Activated CD4-positive, CD25-positive, alpha-beta regulatory T cell treated with anti-CD3 and anti-CD28 coated beads, Interleukin-2, amount 50 U/mL, for 24 hours (primary cell): ENCODE data around the gene UBE2V1.

Experiments used
- ATAC-seq, 2 donors: fragments of 150-1000 bp; cut with Tn5 transposase; one replicate each; pipeline ENCODE4 v1.10.0; 2021; ENCODE audit warnings: mild to moderate bottlenecking in 1 of 2, moderate library complexity in 1 of 2

The UBE2V1 gene

DNA sequence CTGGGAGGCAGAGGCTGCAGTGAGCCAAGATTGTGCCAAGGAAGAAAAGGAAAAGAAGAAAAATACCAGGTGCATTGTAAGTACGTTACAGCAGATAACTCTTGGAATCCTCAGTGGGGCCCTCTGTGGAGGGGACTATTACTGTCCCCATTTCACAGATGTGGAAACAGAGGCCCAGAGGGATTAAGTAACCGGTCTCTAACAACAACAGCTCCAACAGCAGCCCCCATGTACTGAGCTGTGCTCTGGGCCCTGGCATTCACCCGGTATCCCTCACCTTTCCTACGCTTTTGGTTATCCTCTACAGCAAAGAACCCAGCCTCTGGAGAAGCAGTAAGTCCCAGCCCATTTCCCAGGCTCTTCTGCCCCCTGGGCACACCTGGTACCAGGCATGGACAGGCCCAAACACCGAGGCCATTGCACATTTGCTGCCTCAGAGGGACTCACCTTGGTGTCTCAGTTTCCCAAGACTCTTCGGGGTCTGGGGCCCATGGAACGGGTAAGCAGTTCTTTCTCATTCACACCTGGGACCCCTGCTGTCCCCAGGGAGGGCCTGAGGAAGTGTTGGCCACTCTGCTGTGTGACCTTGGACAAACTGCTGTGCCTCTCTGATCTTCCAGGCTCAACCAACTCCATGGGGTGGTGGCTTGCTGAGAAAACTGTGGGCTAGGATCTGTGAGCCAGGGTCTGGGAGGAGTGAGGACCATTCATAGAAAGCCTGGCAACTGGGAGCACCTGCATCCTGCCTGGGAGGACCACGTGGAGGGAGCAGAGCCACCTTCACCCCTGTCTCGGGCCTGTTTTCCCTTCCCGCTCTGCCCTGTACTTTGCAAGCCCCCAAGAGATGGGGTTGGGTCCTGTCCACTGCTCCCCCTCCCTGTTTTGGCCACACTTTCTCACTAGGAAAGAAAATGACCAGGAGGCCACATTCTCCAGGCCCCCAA, 70.3 kb downstream of the UBE2V1 start:
- ATAC-seq, result no peak

DNA sequence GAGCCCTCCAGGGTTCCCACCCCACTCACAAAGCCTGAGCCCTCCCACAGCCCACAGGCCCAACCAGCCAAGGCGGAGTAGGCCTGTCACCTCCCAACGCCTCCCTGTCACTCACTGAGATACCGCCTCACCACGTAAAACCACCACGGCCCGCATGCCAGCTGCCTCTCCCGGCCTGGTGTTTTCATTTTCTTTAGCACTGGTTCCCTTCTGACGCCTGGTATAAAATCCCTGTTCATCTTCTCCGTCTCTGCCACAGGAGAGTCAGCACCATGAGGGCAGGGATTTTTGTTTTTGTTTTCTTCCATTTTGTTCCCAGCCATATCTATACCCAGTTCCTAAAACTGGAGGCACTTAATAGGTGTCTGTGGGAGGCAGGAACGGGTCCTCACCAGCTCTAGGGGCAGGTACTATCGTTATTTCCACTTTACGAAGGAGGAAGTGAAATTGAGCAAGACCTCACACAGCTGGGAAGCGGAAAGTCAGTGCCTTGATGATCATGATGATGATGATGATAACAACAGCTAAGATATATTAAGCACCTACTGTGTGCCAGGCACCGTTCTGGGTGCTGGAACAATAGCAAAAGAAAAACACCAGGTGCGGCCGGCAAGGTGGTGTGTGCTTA, 71.6 kb downstream of the UBE2V1 start:
- no peak for ATAC-seq

DNA sequence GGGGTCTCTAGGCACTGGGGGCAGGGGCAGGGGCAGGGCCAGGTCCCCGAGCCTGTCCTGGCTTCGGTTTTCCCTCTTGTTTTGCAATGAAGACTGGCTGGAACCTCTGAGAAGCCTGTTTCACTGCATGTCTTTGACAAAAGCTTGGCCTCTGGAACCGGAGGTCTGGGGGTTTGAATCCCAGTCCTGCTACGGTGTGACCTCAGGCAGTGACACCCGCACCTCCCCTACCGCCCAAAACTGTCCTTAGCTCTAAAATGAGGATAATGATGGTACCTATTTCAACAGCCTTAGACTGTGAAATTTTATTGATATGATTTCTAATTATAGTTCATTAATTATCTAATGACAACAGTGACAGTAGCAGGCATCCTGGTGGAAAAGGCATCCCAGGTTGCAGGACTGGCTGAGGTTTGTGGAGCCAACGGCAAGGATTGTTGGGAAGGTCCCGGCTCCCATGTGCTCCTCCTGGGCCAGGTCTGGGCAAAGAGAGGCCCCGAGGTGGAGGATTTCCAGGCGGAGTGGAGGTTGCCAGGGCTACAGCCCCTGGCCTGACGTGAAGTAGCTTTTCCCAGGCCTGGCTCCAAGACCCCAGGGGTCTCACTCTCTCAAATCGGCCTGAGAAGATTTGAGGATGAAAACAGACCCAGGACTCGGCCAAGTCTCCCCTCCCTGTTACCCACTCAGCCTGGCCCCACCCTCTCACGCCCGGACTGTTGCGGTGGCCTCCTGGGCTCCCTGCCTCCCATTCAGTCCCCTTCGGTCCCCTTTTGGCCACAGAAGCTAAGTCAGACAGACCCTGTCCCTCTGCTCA, 72.3 kb downstream of the UBE2V1 start:
- no peak for ATAC-seq

DNA sequence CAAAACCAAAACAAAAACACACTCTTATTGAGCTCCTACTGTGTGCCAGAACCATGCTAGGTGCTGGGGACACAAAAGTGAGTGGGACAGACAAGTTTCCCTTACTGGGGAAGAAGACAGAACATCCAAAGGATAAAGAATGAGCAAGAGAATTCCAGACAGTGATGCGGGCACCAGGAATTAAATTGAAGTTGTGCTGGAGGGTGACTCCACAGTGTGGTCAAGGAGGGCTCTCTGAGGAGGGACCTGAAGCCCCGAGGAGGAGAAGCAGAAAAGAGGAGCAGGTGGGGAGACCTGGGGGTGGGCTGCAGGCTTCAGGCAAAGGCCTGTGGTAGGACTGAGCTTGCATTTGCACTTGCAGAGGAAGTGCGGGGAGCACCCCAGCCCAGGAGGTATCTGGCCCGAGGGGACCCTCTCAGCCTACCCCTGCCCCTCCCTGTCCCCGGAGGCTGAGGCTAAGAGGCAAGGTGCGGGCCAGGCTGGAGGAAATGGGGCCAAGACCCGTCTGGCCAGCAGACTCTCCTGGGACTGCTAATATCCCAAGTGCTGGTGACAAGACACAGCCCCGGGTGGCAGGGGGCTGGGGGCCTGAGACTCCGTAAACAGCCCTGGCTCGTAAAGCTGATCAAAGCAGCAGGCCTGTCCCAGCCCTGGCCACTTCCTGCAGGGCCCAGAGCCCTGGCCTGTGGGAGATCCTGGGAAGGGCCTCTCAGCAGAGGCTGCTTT, 73.1 kb downstream of the UBE2V1 start:
- ATAC-seq, result no peak

DNA sequence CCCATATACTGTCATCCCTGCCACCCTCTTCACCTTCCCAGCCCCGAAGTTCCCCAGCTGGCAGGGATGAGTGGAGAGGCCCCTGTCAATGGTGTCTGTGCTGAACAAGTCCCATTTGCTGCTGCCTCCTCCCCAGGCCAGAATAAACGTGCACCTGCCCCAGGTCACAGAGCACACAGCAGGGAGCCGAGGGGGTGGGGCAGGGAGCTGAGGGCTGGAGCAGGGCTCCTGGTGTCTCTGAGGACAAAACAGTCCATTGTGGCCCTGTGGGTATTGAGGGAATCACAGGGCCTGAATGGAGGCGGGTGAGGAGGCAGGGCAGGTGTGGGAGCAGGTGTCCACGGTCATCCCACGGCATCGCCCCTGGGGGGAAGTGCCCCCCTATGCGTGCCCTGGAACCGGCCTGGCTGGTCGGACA, 74.4 kb downstream of the UBE2V1 start:
- no peak for ATAC-seq

- ATAC-seq, result no peak
Observed at GRCh38 chr20:50038169-50038568, 74.8 kb downstream of the UBE2V1 start.

DNA sequence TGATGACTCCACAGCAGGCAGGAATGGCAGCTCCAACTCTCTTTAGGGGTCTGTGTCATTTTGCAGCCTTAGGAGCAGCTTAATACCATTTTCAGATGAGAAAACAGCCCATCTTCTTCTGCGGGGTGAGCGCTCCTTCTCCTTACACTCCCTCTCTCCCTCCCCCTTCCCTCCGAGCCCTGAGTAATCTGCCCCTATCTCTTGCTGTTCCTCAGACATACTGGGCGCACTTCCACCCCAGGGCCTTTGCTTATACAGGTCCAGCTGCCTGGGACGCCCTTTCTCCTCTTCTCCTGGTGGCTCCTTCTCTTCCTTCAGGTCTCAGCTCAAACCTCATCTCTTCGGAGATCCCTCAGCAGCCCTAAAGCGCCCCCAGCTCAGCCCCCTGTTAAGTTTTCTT, 75.4 kb downstream of the UBE2V1 start:
- no peak for ATAC-seq

DNA sequence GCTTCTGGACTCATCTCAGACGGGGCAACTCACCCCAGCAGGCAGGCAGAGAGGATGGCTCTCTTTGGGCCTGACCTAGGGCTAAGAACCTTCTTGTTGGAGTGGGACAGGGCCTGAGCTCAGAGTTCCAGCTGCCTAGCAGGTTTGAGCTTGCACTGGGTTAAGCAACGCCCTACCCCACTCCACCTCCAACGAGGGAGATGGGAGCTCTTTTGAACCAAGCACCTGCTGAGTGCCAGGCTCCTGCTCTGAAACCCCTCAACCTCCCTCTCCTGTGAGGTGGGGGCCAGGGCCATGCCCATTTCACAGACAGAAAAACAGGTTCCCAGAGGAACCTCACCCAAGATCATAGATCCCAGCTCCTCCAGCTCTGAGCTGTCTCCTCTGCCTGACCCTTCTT, 75.8 kb downstream of the UBE2V1 start:
- no peak for ATAC-seq

DNA sequence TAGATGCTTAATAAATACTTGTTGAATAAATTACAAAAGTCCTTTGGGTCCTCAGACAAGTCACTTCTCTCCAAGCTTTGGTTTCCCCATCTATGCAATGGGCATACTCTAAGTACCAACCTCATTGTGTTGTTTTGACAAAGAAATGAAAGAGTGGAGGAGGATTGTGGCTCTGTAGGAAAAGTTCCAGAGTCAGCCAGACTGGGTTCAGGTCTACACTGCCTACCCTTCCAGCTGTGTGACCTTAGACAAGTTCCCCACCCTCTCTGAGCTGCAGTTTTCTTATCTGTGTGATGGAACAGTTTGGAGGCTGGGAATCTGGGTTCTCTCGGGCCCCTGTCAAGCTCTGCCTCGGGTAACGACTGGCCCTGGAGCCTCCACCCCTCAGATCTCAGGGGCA, 76.2 kb downstream of the UBE2V1 start:
- no peak for ATAC-seq

DNA sequence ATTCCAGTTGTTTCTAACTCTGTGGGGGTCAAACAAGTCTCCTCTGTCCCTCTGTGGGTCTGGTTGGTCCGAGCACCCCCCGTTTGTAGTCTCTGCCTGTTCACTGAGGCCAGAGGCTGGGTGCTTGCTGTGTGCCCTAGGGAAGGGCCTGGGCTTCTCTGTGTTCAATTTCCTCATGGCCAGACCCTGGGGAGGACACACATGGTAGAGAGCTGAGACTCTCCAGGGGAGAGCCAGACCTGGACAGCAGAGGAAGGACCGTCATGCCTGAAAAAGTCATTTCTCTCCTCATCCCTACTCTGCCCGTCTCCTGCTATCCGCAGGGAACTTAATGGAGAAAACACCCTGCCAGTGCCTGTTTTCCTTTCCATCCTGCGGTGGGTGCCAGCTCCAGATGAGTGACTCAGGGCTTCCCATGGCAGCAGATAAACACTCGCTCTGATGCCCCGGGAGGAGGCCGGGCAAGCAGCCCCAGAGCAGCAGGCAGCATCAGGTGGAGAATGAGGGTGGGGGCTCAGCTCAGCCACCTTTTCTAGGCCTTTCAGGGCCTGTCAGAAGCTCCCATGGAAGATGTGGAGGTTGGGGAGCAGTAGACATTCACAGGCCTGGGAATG, 78.3 kb downstream of the UBE2V1 start:
- no peak for ATAC-seq

DNA sequence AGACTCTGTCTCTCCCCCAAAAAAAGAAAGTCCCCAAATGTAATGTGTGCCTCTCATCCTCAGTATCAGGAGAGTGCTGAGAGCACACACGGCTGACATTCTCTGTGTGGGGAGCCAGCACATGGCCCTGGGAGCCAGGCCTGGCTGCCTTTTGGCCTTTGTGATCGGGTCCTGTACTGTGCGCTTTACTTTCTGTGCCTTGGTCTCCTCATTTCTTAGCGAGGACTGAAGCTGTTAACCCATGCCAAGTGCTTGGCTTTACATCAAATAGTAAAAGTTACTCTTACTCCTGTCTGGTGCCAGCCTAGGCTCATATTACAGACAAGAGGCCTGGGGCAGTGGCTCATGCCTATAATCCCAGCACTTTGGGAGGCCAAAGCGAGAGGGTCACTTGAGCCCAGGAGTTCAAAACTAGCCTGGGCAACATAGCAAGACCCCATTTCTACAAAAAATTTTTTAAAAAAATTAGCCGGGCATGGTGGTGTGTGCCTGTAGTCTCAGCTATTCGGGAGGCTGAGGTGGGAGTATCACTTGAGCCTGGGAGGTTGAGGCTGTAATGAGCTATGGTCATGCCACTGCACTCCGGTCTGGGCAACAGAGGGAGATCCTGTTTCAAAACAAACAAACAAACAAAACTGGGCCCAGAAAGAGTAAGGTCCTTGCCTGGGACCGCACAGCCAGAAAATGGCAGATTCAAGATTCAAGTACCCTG, 79.8 kb downstream of the UBE2V1 start:
- no peak for ATAC-seq
